Activated CD8-positive, alpha-beta memory T cell treated with anti-CD3 and anti-CD28 coated beads, Interleukin-2, amount 50 U/mL, for 24 hours (primary cell): Measurements from ENCODE around the gene ALKBH2.

Experiments
- DNase-seq: peaks from one replicate; pipeline ENCODE4 v3.0.0-alpha.2; 2020; ENCODE audit errors: extremely low read depth

The ALKBH2 gene

GRCh38 chr12:109114644-109115043 is 21.4 kb upstream of the ALKBH2 start:
- DNase-seq, result no peak

GRCh38 chr12:109113661-109114321 is 20.5 kb upstream of the ALKBH2 start:
- no peak for DNase-seq

- no peak for DNase-seq
These were observed 19.6 kb upstream of the ALKBH2 start for GRCh38 chr12:109112720-109113465.

GRCh38 chr12:109110988-109111495 is 17.8 kb upstream of the ALKBH2 start:
- DNase-seq, result peak; percentile 17

GRCh38 chr12:109109746-109110350 is 16.6 kb upstream of the ALKBH2 start:
- no peak for DNase-seq

- no peak for DNase-seq
These were observed 11.9 kb upstream of the ALKBH2 start for GRCh38 chr12:109105176-109105575.

GRCh38 chr12:109102491-109102890 is 9.2 kb upstream of the ALKBH2 start:
- DNase-seq, result no peak

- no peak for DNase-seq
These were observed 7.5 kb upstream of the ALKBH2 start for GRCh38 chr12:109100741-109101140.

- DNase-seq, result no peak
These were observed 6.3 kb upstream of the ALKBH2 start for GRCh38 chr12:109099431-109100020.

GRCh38 chr12:109098651-109099050 is 5.4 kb upstream of the ALKBH2 start:
- no peak for DNase-seq

GRCh38 chr12:109098183-109098604 is 4.9 kb upstream of the ALKBH2 start:
- no peak for DNase-seq

- DNase-seq, result peak; percentile 97
These were observed 4.3 kb upstream of the ALKBH2 start, which contains the start of gene UNG for GRCh38 chr12:109097435-109098182. TSS of gene UNG (plus strand) at chr12:109097597. CDS start at chr12:109097680, 83 bp downstream.

- no peak for DNase-seq
These were observed 3.8 kb upstream of the ALKBH2 start for GRCh38 chr12:109097140-109097434.

- DNase-seq, result no peak
These were observed 713 bp downstream of the ALKBH2 start for GRCh38 chr12:109092497-109093021.

GRCh38 chr12:109089683-109090082 is 3.6 kb downstream of the ALKBH2 start:
- DNase-seq, result no peak

GRCh38 chr12:109088818-109089217 is 4.5 kb downstream of the ALKBH2 start:
- DNase-seq, result no peak

GRCh38 chr12:109087250-109087649 is 6.0 kb downstream of the ALKBH2 start:
- no peak for DNase-seq

- no peak for DNase-seq
These were observed 7.7 kb downstream of the ALKBH2 start for GRCh38 chr12:109085590-109085989.

- DNase-seq, result no peak
These were observed 8.8 kb downstream of the ALKBH2 start for GRCh38 chr12:109084425-109084824.

GRCh38 chr12:109082751-109083150 is 10.5 kb downstream of the ALKBH2 start:
- no peak for DNase-seq

- DNase-seq, result no peak
These were observed 18.4 kb downstream of the ALKBH2 start for GRCh38 chr12:109074866-109075265.
